GM21390 (cell line): ENCODE data around the gene TAAR2.
"Not testable (repeated sequence)": the region's sequence is repeated elsewhere in the genome, so short reads cannot be mapped to it uniquely, and the experiment has no call there.

Source experiments
- ATAC-seq: cut with Tn5 transposase; IDR thresholded peaks from one replicate; pipeline ENCODE4 v1.9.1; 2021; ENCODE audit not compliant: unreplicated experiment

TAAR2 gene

GRCh38 chr6:132614554-132614953, 9.5 kb downstream of the TAAR2 start:
- no peak for ATAC-seq

- ATAC-seq, result peak; percentile 41
Measured at GRCh38 chr6:132612449-132613108, 11.5 kb downstream of the TAAR2 start.

- no peak for ATAC-seq
Measured at GRCh38 chr6:132611616-132612015, 12.5 kb downstream of the TAAR2 start.

- ATAC-seq, result no peak
Measured at GRCh38 chr6:132607544-132608233, 16.4 kb downstream of the TAAR2 start.

- no peak for ATAC-seq
Measured at GRCh38 chr6:132604635-132605152, 19.4 kb downstream of the TAAR2 start.

- ATAC-seq, result not testable (repeated sequence)
Measured at GRCh38 chr6:132600900-132601299, 23.2 kb downstream of the TAAR2 start.

GRCh38 chr6:132598473-132598872, 25.6 kb downstream of the TAAR2 start:
- peak; percentile 90 for ATAC-seq

GRCh38 chr6:132596201-132596600, 27.9 kb downstream of the TAAR2 start:
- no peak for ATAC-seq

GRCh38 chr6:132592855-132593254, 31.2 kb downstream of the TAAR2 start:
- no peak for ATAC-seq

GRCh38 chr6:132590362-132590761, 33.7 kb downstream of the TAAR2 start:
- ATAC-seq, result no peak

- ATAC-seq, result no peak
Measured at GRCh38 chr6:132589454-132589853, 34.6 kb downstream of the TAAR2 start, which contains the start of gene TAAR5. TAAR5 (minus strand) TSS chr6:132589741; CDS start chr6:132589686, 55 bp downstream.

GRCh38 chr6:132587424-132587823, 36.7 kb downstream of the TAAR2 start:
- ATAC-seq, result no peak

- no peak for ATAC-seq
Measured at GRCh38 chr6:132584698-132585097, 39.4 kb downstream of the TAAR2 start.

- ATAC-seq, result no peak
Measured at GRCh38 chr6:132571774-132572173, 52.3 kb downstream of the TAAR2 start.

- ATAC-seq, result no peak
Measured at GRCh38 chr6:132570221-132570777, 53.8 kb downstream of the TAAR2 start, which contains the start of gene TAAR6. TAAR6 (plus strand) TSS chr6:132570322; CDS start chr6:132570322, 0 bp downstream.

- no peak for ATAC-seq
Measured at GRCh38 chr6:132569170-132569569, 54.9 kb downstream of the TAAR2 start.

GRCh38 chr6:132568611-132569010, 55.5 kb downstream of the TAAR2 start:
- ATAC-seq, result no peak

GRCh38 chr6:132567566-132567965, 56.5 kb downstream of the TAAR2 start:
- ATAC-seq, result no peak
